CD4-positive, alpha-beta T cell (primary cell): ENCODE results near the gene KLHL3. TPM values are rescaled to one million over a fixed set of nuclear protein-coding genes. Genes with fewer than 3 reads are reported as not detected.
A peak's percentile ranks its signal among the peaks of the same experiment; 100 is the strongest.
"Not testable (repeated sequence)": the region's sequence is repeated elsewhere in the genome, so short reads cannot be mapped to it uniquely, and the experiment has no call there.

Source experiments
- ATAC-seq: fragments of 200-7000 bp; cut with Tn5 transposase; one replicate; pipeline ENCODE4 v1.10.0; 2022; ENCODE audit warnings: mild to moderate bottlenecking; ENCODE audit not compliant: poor library complexity
- CTCF ChIA-PET: fragments of 350-600 bp; sonication (Branson Sonifier 250); formaldehyde crosslinking; loops from one replicate; lab custom pipeline; 2021; ENCODE audit warnings: antibody characterized with exemption, inconsistent platforms; lab: Charles Lee
- POLR2A ChIA-PET: fragments of 350-600 bp; sonication (Branson Sonifier 250); formaldehyde crosslinking; loops from one replicate; lab custom pipeline; 2021; ENCODE audit warnings: antibody characterized with exemption, inconsistent platforms; lab: Charles Lee
- DNase-seq, 14 experiments: peaks; one replicate each; pipeline ENCODE4 v3.0.0-alpha.2; 2013 to 2020; ENCODE audit warnings: mixed read lengths in 2 of 14
- H3K27ac ChIP-seq, 2 donors: one replicate each; pipeline versions ENCODE4 v1.5.1 to v1.7.0; 2013; ENCODE audit warnings: low read length in 2 of 2, low read depth in 1 of 2, mild to moderate bottlenecking in 1 of 2
- H3K27me3 ChIP-seq, 2 experiments: 1 replicate in 1 of 2; 2 replicates in 1 of 2; pipeline versions ENCODE4 v1.6.1 to v1.7.0; 2013; ENCODE audit warnings: low read length in 2 of 2, control low read depth in 1 of 2, mild to moderate bottlenecking in 1 of 2, moderate library complexity in 1 of 2; ENCODE audit not compliant: insufficient read depth in 2 of 2, control insufficient read depth in 1 of 2
- H3K36me3 ChIP-seq: one replicate; pipeline ENCODE4 v1.6.1; 2013; ENCODE audit warnings: low read length, control low read depth; ENCODE audit not compliant: insufficient read depth
- H3K4me1 ChIP-seq: one replicate; pipeline ENCODE4 v1.6.1; 2013; ENCODE audit warnings: low read length, control low read depth; ENCODE audit not compliant: insufficient read depth
- H3K4me3 ChIP-seq: one replicate; pipeline ENCODE4 v1.5.1; 2013; ENCODE audit warnings: mild to moderate bottlenecking, low read length, moderate library complexity
- H3K9me3 ChIP-seq, 2 experiments: 1 replicate in 1 of 2; 2 replicates in 1 of 2; pipeline versions ENCODE4 v1.6.1 to v1.7.0; 2013; ENCODE audit warnings: low read length in 2 of 2, mild to moderate bottlenecking in 2 of 2, control low read depth in 1 of 2, moderate library complexity in 1 of 2; ENCODE audit not compliant: control insufficient read depth in 1 of 2, insufficient read depth in 1 of 2
- H3K27ac Mint-ChIP-seq: one replicate; pipeline ENCODE4 v1.8.0; 2020; ENCODE audit warnings: mixed read lengths
- H3K27me3 Mint-ChIP-seq: one replicate; pipeline ENCODE4 v1.8.0; 2021; ENCODE audit warnings: mixed read lengths
- H3K36me3 Mint-ChIP-seq: one replicate; pipeline ENCODE4 v1.8.0; 2021; ENCODE audit warnings: low read depth, mixed read lengths
- H3K4me1 Mint-ChIP-seq: one replicate; pipeline ENCODE4 v1.8.0; 2021; ENCODE audit warnings: low read depth, mixed read lengths
- H3K4me3 Mint-ChIP-seq: one replicate; pipeline ENCODE4 v1.8.0; 2020; ENCODE audit warnings: mild to moderate bottlenecking, mixed read lengths
- H3K9me3 Mint-ChIP-seq: one replicate; pipeline ENCODE4 v1.8.0; 2020; ENCODE audit warnings: mixed read lengths
- CTCF ChIP-seq: fragments of 200-600 bp; IDR thresholded peaks from one replicate; pipeline ENCODE4 v1.8.0; 2022; ENCODE audit warnings: antibody characterized with exemption, mild to moderate bottlenecking
- intact Hi-C, 2 experiments: fragments of 100-400 bp; cut with DNase I in 1 of 2; cut with micrococcal nuclease in 1 of 2; formaldehyde crosslinking; loops; one replicate each; pipeline versions ENCODE4 v1.15.1 to v1.9.0; 2023 to 2025; cut with DNase I, micrococcal nuclease
- total RNA-seq, 174 experiments: library from RNA in 2 of 174; stranded (reverse) in 2 of 174; gene quantifications; one replicate each; pipeline ENCODE4 v1.2.3 and lab custom pipeline; 2021 to 2026

Gene KLHL3
- total RNA-seq, 2 experiments from 2014 or later, result 22.0 to 25.9 TPM

- Mint-ChIP-seq H3K9me3 (no peaks in the 10 kb centered on the region), H3K27ac (no peak overlapping the region), H3K4me3 (no peak overlapping the region), H3K27me3 (no peaks in the 10 kb centered on the region), H3K36me3 (no peaks in the 10 kb centered on the region), H3K4me1 (no peaks in the 10 kb centered on the region)
- ChIA-PET CTCF (interaction anchor here (0.6 to 1.4 kb wide), 3 partner anchors 8 to 704 kb away, joined by 3 to 4 read pairs (median 3); no protein-coding TSS in a partner anchor), POLR2A (interaction anchor here (0.5 kb wide), 1 partner anchor 107 kb away, joined by 3 read pairs; the partner anchor contains the start of gene PKD2L2)
- H3K4me3 ChIP-seq, result no peak overlapping the region
- H3K27me3 ChIP-seq, result no peaks in the 10 kb centered on the region
- TF ChIP-seq CTCF, result no peak
- no peak overlapping the region for H3K27ac ChIP-seq
- no peaks in the 10 kb centered on the region for H3K4me1 ChIP-seq
- H3K36me3 ChIP-seq, result no peaks in the 10 kb centered on the region
- no peak for DNase-seq
- H3K9me3 ChIP-seq, result no peaks in the 10 kb centered on the region
- ATAC-seq, result no peak
- intact Hi-C loops, result loop anchor here in 1 of 2 experiments (5.0 to 10.0 kb wide), 2 partner anchors 173 to 285 kb away; no protein-coding TSS in a partner anchor
Observed at GRCh38 chr5:137782055-137782454, 46.2 kb upstream of the KLHL3 start.

- H3K36me3 ChIP-seq, result no peaks in the 10 kb centered on the region
- H3K27me3 ChIP-seq, result no peaks in the 10 kb centered on the region
- DNase-seq (peak in 4 of 14 experiments; percentile 4 to 55 (median 32)), ATAC-seq (no peak)
- no peaks in the 10 kb centered on the region for H3K36me3 Mint-ChIP-seq
- POLR2A ChIA-PET, result interaction anchor here (0.9 kb wide), 1 partner anchor 24 kb away, joined by 3 read pairs; no protein-coding TSS in a partner anchor
- H3K27me3 Mint-ChIP-seq, result no peaks in the 10 kb centered on the region
- TF ChIP-seq CTCF, result peak; percentile 91
- CTCF ChIA-PET, result interaction anchor here (0.7 to 2.2 kb wide), 11 partner anchors 15 to 355 kb away, joined by 3 to 9 read pairs (median 4); no protein-coding TSS in a partner anchor
- H3K4me3 Mint-ChIP-seq, result no peak overlapping the region
- H3K9me3 ChIP-seq, result no peaks in the 10 kb centered on the region
- no peak overlapping the region for H3K27ac ChIP-seq
- no peak overlapping the region for H3K27ac Mint-ChIP-seq
- no peak overlapping the region for H3K4me3 ChIP-seq
- H3K4me1 Mint-ChIP-seq, result no peaks in the 10 kb centered on the region
- intact Hi-C loops, result loop anchor here (1.0 to 2.0 kb wide), 3 partner anchors 290 to 354 kb away; no protein-coding TSS in a partner anchor
- no peaks in the 10 kb centered on the region for H3K9me3 Mint-ChIP-seq
- no peaks in the 10 kb centered on the region for H3K4me1 ChIP-seq
Observed at GRCh38 chr5:137778772-137779564, 43.1 kb upstream of the KLHL3 start.

GRCh38 chr5:137767937-137768336, 32.0 kb upstream of the KLHL3 start:
- H3K9me3 ChIP-seq, H3K27ac ChIP-seq, ATAC-seq, H3K4me1 Mint-ChIP-seq, DNase-seq, POLR2A ChIA-PET, H3K9me3 Mint-ChIP-seq, H3K4me3 ChIP-seq, intact Hi-C loops, H3K4me3 Mint-ChIP-seq, H3K27ac Mint-ChIP-seq, CTCF ChIA-PET, H3K27me3 Mint-ChIP-seq, H3K4me1 ChIP-seq, H3K27me3 ChIP-seq, H3K36me3 ChIP-seq: not testable (repeated sequence)
- H3K36me3 Mint-ChIP-seq, result peaks cover 35% of the 10 kb centered on the region
